KMS-11 (cell line): ENCODE measurements around the gene SPTBN5.

Experiments used
- H2AFZ ChIP-seq: fragments of 200-600 bp; sonication (generic); 2 replicates; pipeline ENCODE4 v1.6.1; 2016; ENCODE audit warnings: antibody characterized with exemption, mixed run types, low read depth
- H3K27ac ChIP-seq: fragments of 200-600 bp; sonication (generic); 2 replicates; pipeline ENCODE4 v1.6.1; 2016; ENCODE audit warnings: mild to moderate bottlenecking, mixed run types
- H3K27me3 ChIP-seq: fragments of 200-600 bp; sonication (generic); 2 replicates; pipeline ENCODE4 v1.6.1; 2017; ENCODE audit warnings: mild to moderate bottlenecking, low read depth, mixed run types, moderate library complexity; ENCODE audit not compliant: insufficient read depth
- H3K36me3 ChIP-seq: fragments of 200-600 bp; sonication (generic); 2 replicates; pipeline ENCODE4 v1.6.1; 2017; ENCODE audit warnings: mild to moderate bottlenecking, mixed run types; ENCODE audit not compliant: insufficient read depth
- H3K4me1 ChIP-seq: fragments of 200-600 bp; sonication (generic); 2 replicates; pipeline ENCODE4 v1.6.1; 2016; ENCODE audit warnings: mild to moderate bottlenecking, low read depth, mixed run types; ENCODE audit not compliant: poor library complexity, severe bottlenecking
- H3K4me2 ChIP-seq: fragments of 200-600 bp; sonication (generic); 2 replicates; pipeline ENCODE4 v1.7.0; 2016; ENCODE audit warnings: mild to moderate bottlenecking, mixed run types
- H3K4me3 ChIP-seq: fragments of 200-600 bp; sonication (generic); IDR thresholded peaks from 2 replicates; pipeline ENCODE4 v1.6.1; 2017; ENCODE audit warnings: low read depth, low read length, mixed read lengths; ENCODE audit not compliant: insufficient read depth
- H3K79me2 ChIP-seq: fragments of 200-600 bp; sonication (generic); 2 replicates; pipeline ENCODE4 v1.6.1; 2016; ENCODE audit warnings: low read depth, mixed run types; ENCODE audit not compliant: insufficient read depth
- H3K9ac ChIP-seq: fragments of 200-600 bp; sonication (generic); 2 replicates; pipeline ENCODE4 v1.6.1; 2016; ENCODE audit warnings: mild to moderate bottlenecking, mixed run types
- H4K20me1 ChIP-seq: fragments of 200-600 bp; sonication (generic); 2 replicates; pipeline ENCODE4 v1.6.1; 2016; ENCODE audit warnings: mild to moderate bottlenecking, mixed run types; ENCODE audit not compliant: insufficient read depth
- CTCF ChIP-seq: fragments of 200-600 bp; sonication (generic); conservative IDR thresholded peaks from 2 replicates; pipeline ENCODE4 v1.6.1; 2017; ENCODE audit warnings: low read depth, mild to moderate bottlenecking, antibody characterized with exemption, low read length, moderate library complexity, mixed read lengths

Gene SPTBN5

GRCh38 chr15:41862515-41863116, 31.2 kb downstream of the SPTBN5 start:
- TF ChIP-seq CTCF, result no peak
- Histone ChIP-seq H3K27me3 (peaks cover 28% of the 10 kb centered on the region; the same call in 1 of the 2 replicates), H3K9ac (no peak overlapping the region), H3K4me3 (no peak overlapping the region), H2AFZ (no peak overlapping the region), H3K4me2 (no peak overlapping the region), H3K79me2 (no peaks in the 10 kb centered on the region), H3K36me3 (no peaks in the 10 kb centered on the region), H4K20me1 (no peaks in the 10 kb centered on the region), H3K4me1 (no peaks in the 10 kb centered on the region), H3K27ac (no peak overlapping the region)

GRCh38 chr15:41861736-41862356, 32.0 kb downstream of the SPTBN5 start:
- Histone ChIP-seq H3K4me1 (no peaks in the 10 kb centered on the region), H3K9ac (no peak overlapping the region)
- no peak for TF ChIP-seq CTCF

GRCh38 chr15:41860049-41860828, 33.6 kb downstream of the SPTBN5 start:
- no peak overlapping the region for H2AFZ ChIP-seq
- H3K27ac ChIP-seq, result no peak overlapping the region
- no peaks in the 10 kb centered on the region for H4K20me1 ChIP-seq
- H3K79me2 ChIP-seq, result no peaks in the 10 kb centered on the region
- TF ChIP-seq CTCF, result no peak
- H3K4me1 ChIP-seq, result no peaks in the 10 kb centered on the region
- no peak overlapping the region for H3K4me2 ChIP-seq
- no peaks in the 10 kb centered on the region for H3K36me3 ChIP-seq
- H3K27me3 ChIP-seq, result peaks cover 24% of the 10 kb centered on the region; the same call in 1 of the 2 replicates
- no peak overlapping the region for H3K9ac ChIP-seq
- no peak overlapping the region for H3K4me3 ChIP-seq

More at GRCh38 chr15:41861736-41862356, 32.0 kb downstream of the SPTBN5 start:
- Histone ChIP-seq H3K27me3 (peaks cover 28% of the 10 kb centered on the region; the same call in 1 of the 2 replicates), H3K4me2 (no peak overlapping the region), H4K20me1 (no peaks in the 10 kb centered on the region), H3K36me3 (no peaks in the 10 kb centered on the region), H2AFZ (no peak overlapping the region), H3K27ac (no peak overlapping the region), H3K4me3 (no peak overlapping the region), H3K79me2 (no peaks in the 10 kb centered on the region)

- TF ChIP-seq CTCF, result no peak
- Histone ChIP-seq H2AFZ (no peak overlapping the region), H3K36me3 (no peaks in the 10 kb centered on the region), H4K20me1 (no peaks in the 10 kb centered on the region), H3K79me2 (no peaks in the 10 kb centered on the region), H3K4me3 (no peak overlapping the region), H3K27me3 (peaks cover 10% of the 10 kb centered on the region; the same call in 1 of the 2 replicates), H3K4me1 (no peaks in the 10 kb centered on the region), H3K27ac (no peak overlapping the region), H3K4me2 (no peak overlapping the region), H3K9ac (no peak overlapping the region)
Observed at GRCh38 chr15:41858756-41859155, 35.1 kb downstream of the SPTBN5 start.
